ENCODE results near the gene LSM8. TPM values are rescaled to one million over a fixed set of nuclear protein-coding genes. Genes with fewer than 3 reads are reported as not detected.

The LSM8 gene
- total RNA-seq, 1 experiment from 2014 or later = 29.4 TPM

DNA sequence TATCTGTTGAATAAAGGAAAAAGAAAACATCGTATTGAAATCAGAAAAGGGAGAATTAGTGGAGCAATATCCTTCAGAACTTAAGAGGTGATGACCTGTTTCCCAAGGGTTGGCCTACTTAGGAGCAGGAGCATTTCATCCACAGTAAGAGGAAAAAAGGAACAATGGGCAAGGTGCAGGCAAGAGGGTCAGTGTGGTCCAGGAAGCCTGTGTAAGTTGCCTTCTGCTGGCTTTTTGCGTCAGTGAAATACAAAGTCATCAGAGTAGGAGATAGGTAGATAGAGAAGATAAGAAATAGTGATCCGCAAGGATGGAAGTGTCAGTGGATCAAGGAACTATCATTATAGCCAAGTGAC lies 35.2 kb downstream of the LSM8 start:
- ChIA-PET CTCF (no interaction called here), RAD21 (ENCODE audit: low non-redundant PET in 1 of 2, low total read pairs in 2 of 2, uncharacterized antibody in 2 of 2, unreplicated experiment in 2 of 2) (no interaction called here), POLR2A (no interaction called here)
- no peaks in the 10 kb centered on the region for H3K79me2 ChIP-seq (ENCODE audit: insufficient read depth, low read length)
- no peaks in the 10 kb centered on the region for H4K20me1 ChIP-seq (ENCODE audit: insufficient read depth)
- H3K9ac ChIP-seq (ENCODE audit: low read length) = no peak overlapping the region
- intact Hi-C loops (cut with micrococcal nuclease) = no loop called here
- H3K4me2 ChIP-seq (ENCODE audit: low read length) = no peak overlapping the region
- ATAC-seq (no peak), DNase-seq (ENCODE audit: low read depth, low spot score) (no peak)
- H3K9me3 ChIP-seq (ENCODE audit: control insufficient read depth in 1 of 2, insufficient read depth in 1 of 2, low read depth in 1 of 2, low read length in 2 of 2) = no peaks in the 10 kb centered on the region
- H3K4me3 ChIP-seq (replicated peaks in 1 of 2; ENCODE audit: low read depth in 1 of 2, low read length in 2 of 2) = no peak overlapping the region
- no peaks in the 10 kb centered on the region for H3K9me2 ChIP-seq (ENCODE audit: insufficient read depth)
- no peak overlapping the region for H3K27ac ChIP-seq (ENCODE audit: low read depth, low read length)
- no peaks in the 10 kb centered on the region for H3K36me3 ChIP-seq (ENCODE audit: control insufficient read depth in 1 of 2, insufficient read depth in 2 of 2, low read length in 2 of 2)
- no peak overlapping the region for H2AFZ ChIP-seq (ENCODE audit: low read depth, low read length, poor library complexity, severe bottlenecking)
- BruUV-seq (replicated peaks) = no TSS peak
- no peaks in the 10 kb centered on the region for H3K4me1 ChIP-seq (ENCODE audit: control insufficient read depth in 1 of 2, insufficient read depth in 2 of 2, low read length in 2 of 2)
- TF ChIP-seq, protein P1, sequence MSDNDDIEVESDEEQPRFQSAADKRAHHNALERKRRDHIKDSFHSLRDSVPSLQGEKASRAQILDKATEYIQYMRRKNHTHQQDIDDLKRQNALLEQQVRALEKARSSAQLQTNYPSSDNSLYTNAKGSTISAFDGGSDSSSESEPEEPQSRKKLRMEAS (IDR thresholded peaks at IDR 0.05) = no peak
- TF ChIP-seq TCF7L2 (IDR thresholded peaks at IDR 0.05; ENCODE audit: borderline replicate concordance, extremely low read depth, insufficient read depth, insufficient read length) (no peak), EGR1 (IDR thresholded peaks at IDR 0.05; ENCODE audit: low read depth) (no peak), ELF1 (IDR thresholded peaks at IDR 0.05; ENCODE audit: borderline replicate concordance, low read depth) (no peak), ZFX (IDR thresholded peaks at IDR 0.05) (no peak)
- H3K27me3 ChIP-seq (ENCODE audit: insufficient read depth, low read length) = no peaks in the 10 kb centered on the region

DNA sequence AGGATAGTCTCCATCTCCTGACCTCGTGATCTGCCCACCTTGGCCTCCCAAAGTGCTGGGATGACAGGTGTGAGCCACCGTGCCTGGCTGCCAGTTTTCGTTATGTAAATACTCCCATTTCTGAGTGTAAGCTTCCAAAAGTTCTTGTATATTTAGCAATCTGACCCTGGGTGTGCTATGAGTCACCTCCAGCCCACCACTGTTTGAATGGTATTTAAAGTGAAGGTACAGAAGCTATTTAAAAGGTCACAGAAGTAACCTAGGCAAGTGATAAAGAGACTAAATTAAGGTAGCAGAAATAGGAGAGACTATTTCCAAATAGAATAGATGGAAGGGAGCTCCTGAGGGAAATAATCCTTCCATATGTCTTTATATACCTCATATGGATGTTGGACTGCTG lies 36.6 kb downstream of the LSM8 start:
- BruUV-seq (replicated peaks) = no TSS peak
- Histone ChIP-seq H2AFZ (ENCODE audit: low read depth, low read length, poor library complexity, severe bottlenecking) (no peak overlapping the region), H3K4me3 (replicated peaks in 1 of 2; ENCODE audit: low read depth in 1 of 2, low read length in 2 of 2) (no peak overlapping the region), H3K9me2 (ENCODE audit: insufficient read depth) (no peaks in the 10 kb centered on the region), H3K27me3 (ENCODE audit: insufficient read depth, low read length) (no peaks in the 10 kb centered on the region), H3K9ac (ENCODE audit: low read length) (no peak overlapping the region), H4K20me1 (ENCODE audit: insufficient read depth) (no peaks in the 10 kb centered on the region), H3K9me3 (ENCODE audit: control insufficient read depth in 1 of 2, insufficient read depth in 1 of 2, low read depth in 1 of 2, low read length in 2 of 2) (no peaks in the 10 kb centered on the region), H3K36me3 (ENCODE audit: control insufficient read depth in 1 of 2, insufficient read depth in 2 of 2, low read length in 2 of 2) (no peaks in the 10 kb centered on the region), H3K4me2 (ENCODE audit: low read length) (no peak overlapping the region), H3K4me1 (ENCODE audit: control insufficient read depth in 1 of 2, insufficient read depth in 2 of 2, low read length in 2 of 2) (no peaks in the 10 kb centered on the region), H3K79me2 (ENCODE audit: insufficient read depth, low read length) (no peaks in the 10 kb centered on the region), H3K27ac (ENCODE audit: low read depth, low read length) (no peak overlapping the region)
- ATAC-seq (no peak), DNase-seq (ENCODE audit: low read depth, low spot score) (no peak)
- TF ChIP-seq POLR2AphosphoS5 (IDR thresholded peaks at IDR 0.05; ENCODE audit: low read depth, low read length) (no peak), TCF7L2 (IDR thresholded peaks at IDR 0.05; ENCODE audit: borderline replicate concordance, extremely low read depth, insufficient read depth, insufficient read length) (no peak)
- ChIA-PET RAD21 (ENCODE audit: low non-redundant PET in 1 of 2, low total read pairs in 2 of 2, uncharacterized antibody in 2 of 2, unreplicated experiment in 2 of 2) (no interaction called here), CTCF (no interaction called here), POLR2A (no interaction called here)
- intact Hi-C loops (cut with micrococcal nuclease) = no loop called here

Data from HCT116 (cell line).